Measurements from ENCODE around the gene AP3B1.

DNA sequence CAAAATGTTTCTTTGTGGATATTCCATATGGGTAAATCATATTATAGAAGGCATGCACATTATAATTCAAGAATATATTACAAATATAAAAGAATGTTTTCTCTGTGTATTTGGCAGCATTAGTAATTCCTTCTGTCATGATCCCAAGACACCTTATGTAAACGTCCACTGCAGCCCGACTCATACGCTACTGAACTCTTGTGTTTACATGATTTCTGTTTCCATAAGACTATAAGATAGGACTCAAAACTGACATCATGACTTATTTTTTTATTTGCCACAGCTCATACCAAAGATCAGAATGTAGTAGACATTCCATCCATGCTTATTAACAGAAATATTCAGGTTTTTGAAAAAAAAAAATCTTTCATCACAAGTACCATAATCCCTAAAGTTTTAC, 234.1 kb downstream of the AP3B1 start:
- TF ChIP-seq, protein P1, sequence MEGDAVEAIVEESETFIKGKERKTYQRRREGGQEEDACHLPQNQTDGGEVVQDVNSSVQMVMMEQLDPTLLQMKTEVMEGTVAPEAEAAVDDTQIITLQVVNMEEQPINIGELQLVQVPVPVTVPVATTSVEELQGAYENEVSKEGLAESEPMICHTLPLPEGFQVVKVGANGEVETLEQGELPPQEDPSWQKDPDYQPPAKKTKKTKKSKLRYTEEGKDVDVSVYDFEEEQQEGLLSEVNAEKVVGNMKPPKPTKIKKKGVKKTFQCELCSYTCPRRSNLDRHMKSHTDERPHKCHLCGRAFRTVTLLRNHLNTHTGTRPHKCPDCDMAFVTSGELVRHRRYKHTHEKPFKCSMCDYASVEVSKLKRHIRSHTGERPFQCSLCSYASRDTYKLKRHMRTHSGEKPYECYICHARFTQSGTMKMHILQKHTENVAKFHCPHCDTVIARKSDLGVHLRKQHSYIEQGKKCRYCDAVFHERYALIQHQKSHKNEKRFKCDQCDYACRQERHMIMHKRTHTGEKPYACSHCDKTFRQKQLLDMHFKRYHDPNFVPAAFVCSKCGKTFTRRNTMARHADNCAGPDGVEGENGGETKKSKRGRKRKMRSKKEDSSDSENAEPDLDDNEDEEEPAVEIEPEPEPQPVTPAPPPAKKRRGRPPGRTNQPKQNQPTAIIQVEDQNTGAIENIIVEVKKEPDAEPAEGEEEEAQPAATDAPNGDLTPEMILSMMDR (IDR thresholded peaks at IDR 0.05), result no peak
- TF ChIP-seq ZFX (IDR thresholded peaks at IDR 0.05; ENCODE audit: borderline replicate concordance), result no peak

All from 22Rv1 (cell line).